OCI-LY7 (cell line): ENCODE data around the gene AUTS2. TPM values are rescaled to one million over a fixed set of nuclear protein-coding genes. Genes with fewer than 3 reads are reported as not detected.

Experiments used
- BruUV-seq: library from RNA; stranded (reverse); fragments of 400-500 nt; replicated peaks from 2 replicates; lab custom pipeline; 2021; lab: Mats Ljungman, UMichigan
- CTCF ChIA-PET: fragments of 300-600 bp; sonication (Branson Sonifier 250); formaldehyde crosslinking; loops from one replicate; lab custom pipeline; 2022; ENCODE audit warnings: antibody characterized with exemption; ENCODE audit not compliant: unreplicated experiment; lab: Charles Lee
- POLR2A ChIA-PET: fragments of 300-600 bp; sonication (Branson Sonifier 250); formaldehyde crosslinking; loops from one replicate; lab custom pipeline; 2022; ENCODE audit warnings: antibody characterized with exemption; lab: Charles Lee
- DNase-seq: peaks from one replicate; pipeline ENCODE4 v3.0.0-alpha.2; 2015; ENCODE audit warnings: low spot score
- H2AFZ ChIP-seq: fragments of 200-600 bp; sonication (generic), shearing (Covaris generic); 2 replicates; pipeline ENCODE4 v1.6.1; 2014; ENCODE audit warnings: mild to moderate bottlenecking, antibody characterized with exemption, low read length, moderate library complexity
- H3K27ac ChIP-seq: fragments of 200-600 bp; sonication (generic); 2 replicates; pipeline ENCODE4 v1.5.1; 2014; ENCODE audit warnings: mixed run types, low read depth, mild to moderate bottlenecking, moderate library complexity, low read length, inconsistent platforms; ENCODE audit not compliant: poor library complexity, severe bottlenecking
- H3K36me3 ChIP-seq: fragments of 200-600 bp; sonication (generic); 2 replicates; pipeline ENCODE4 v1.6.1; 2014; ENCODE audit warnings: mild to moderate bottlenecking, antibody characterized with exemption, low read length, moderate library complexity, mixed read lengths; ENCODE audit not compliant: insufficient read depth
- H3K4me1 ChIP-seq: fragments of 200-600 bp; sonication (generic); 2 replicates; pipeline ENCODE4 v1.5.1; 2014; ENCODE audit warnings: mild to moderate bottlenecking, low read length; ENCODE audit not compliant: insufficient read depth, poor library complexity, severe bottlenecking
- H3K4me2 ChIP-seq: fragments of 200-600 bp; sonication (generic); 2 replicates; pipeline ENCODE4 v1.6.1; 2014; ENCODE audit warnings: mild to moderate bottlenecking, low read length
- H3K4me3 ChIP-seq: fragments of 200-600 bp; sonication (generic); 2 replicates; pipeline ENCODE4 v1.5.1; 2014; ENCODE audit warnings: mild to moderate bottlenecking, low read depth, low read length; ENCODE audit not compliant: poor library complexity, severe bottlenecking
- H3K79me2 ChIP-seq: fragments of 200-600 bp; sonication (generic); 2 replicates; pipeline ENCODE4 v1.6.1; 2016; ENCODE audit warnings: low read depth, mild to moderate bottlenecking, low read length, moderate library complexity, mixed read lengths; ENCODE audit not compliant: insufficient read depth
- H3K9me2 ChIP-seq: fragments of 200-600 bp; sonication (generic); 2 replicates; pipeline ENCODE4 v1.6.1; 2016; ENCODE audit warnings: mild to moderate bottlenecking, low read length, mixed read lengths; ENCODE audit not compliant: insufficient read depth
- H3K9me3 ChIP-seq: fragments of 200-600 bp; sonication (generic); 2 replicates; pipeline ENCODE4 v1.6.1; 2014; ENCODE audit warnings: mild to moderate bottlenecking, mixed run types, low read length, mixed read lengths
- H4K20me1 ChIP-seq: fragments of 200-600 bp; sonication (generic); 2 replicates; pipeline ENCODE4 v1.6.1; 2014; ENCODE audit warnings: mild to moderate bottlenecking, antibody characterized with exemption, low read length, moderate library complexity, mixed read lengths; ENCODE audit not compliant: insufficient read depth
- EZH2phosphoT487 ChIP-seq: fragments of 200-600 bp; sonication (generic); IDR thresholded peaks from 2 replicates; pipeline ENCODE4 v1.6.1; 2018; ENCODE audit warnings: low read depth, borderline replicate concordance, mild to moderate bottlenecking, mixed run types, antibody characterized with exemption, low read length, moderate library complexity, mixed read lengths
- intact Hi-C: fragments of 100-400 bp; cut with micrococcal nuclease; formaldehyde crosslinking; loops from one replicate; pipeline ENCODE4 v1.10.0; 2022; ENCODE audit not compliant: unreplicated experiment
- total RNA-seq, 2 experiments: library from RNA; depleted of rRNA in 1 of 2; stranded (reverse); fragments of >200 nt in 1 of 2; shearing (Covaris generic) in 1 of 2; gene quantifications; 2 replicates each; pipeline ENCODE4 v1.2.3, GENCODE V29; 2014 to 2022
- TF ChIP-seq, protein P1 (sequence below): fragments of 200-600 bp; sonication (generic); conservative IDR thresholded peaks from 2 replicates; pipeline ENCODE4 v1.5.1; 2014; ENCODE audit warnings: mild to moderate bottlenecking, antibody characterized with exemption, low read length, moderate library complexity, mixed read lengths

Gene AUTS2
- total RNA-seq, 2 experiments from 2014 or later = 37.9 to 78.5 TPM

DNA sequence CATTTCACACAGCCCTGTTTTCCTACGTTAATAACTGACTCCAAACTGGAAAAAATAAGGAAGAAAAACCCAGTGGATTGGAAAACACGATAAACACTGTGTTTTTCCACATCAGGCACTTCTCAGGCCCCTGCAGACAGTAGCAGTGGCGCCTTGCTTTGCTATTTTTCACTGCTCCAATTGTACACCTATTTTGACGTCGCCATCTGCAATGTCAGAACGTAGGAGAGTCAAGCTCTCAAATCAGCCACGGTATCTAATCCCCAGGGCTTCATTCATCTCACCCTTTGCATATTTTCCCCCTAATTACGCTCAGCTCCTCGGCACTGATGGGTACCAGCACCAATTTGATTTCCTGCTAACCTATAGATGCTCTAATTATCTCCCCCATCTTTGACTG, 1195.5 kb downstream of the AUTS2 start:
- no peak overlapping the region for H2AFZ ChIP-seq
- peaks cover 16% of the 10 kb centered on the region; the same call in 1 of the 2 replicates for H3K36me3 ChIP-seq
- no peak overlapping the region for H3K4me2 ChIP-seq
- no peak overlapping the region for H3K27ac ChIP-seq
- CTCF ChIA-PET = no interaction called here
- no peaks in the 10 kb centered on the region for H3K9me3 ChIP-seq
- H3K9me2 ChIP-seq = no peaks in the 10 kb centered on the region
- H3K4me1 ChIP-seq = no peaks in the 10 kb centered on the region
- H3K79me2 ChIP-seq = no peaks in the 10 kb centered on the region
- TF ChIP-seq EZH2phosphoT487 = no peak
- TF ChIP-seq, protein P1, sequence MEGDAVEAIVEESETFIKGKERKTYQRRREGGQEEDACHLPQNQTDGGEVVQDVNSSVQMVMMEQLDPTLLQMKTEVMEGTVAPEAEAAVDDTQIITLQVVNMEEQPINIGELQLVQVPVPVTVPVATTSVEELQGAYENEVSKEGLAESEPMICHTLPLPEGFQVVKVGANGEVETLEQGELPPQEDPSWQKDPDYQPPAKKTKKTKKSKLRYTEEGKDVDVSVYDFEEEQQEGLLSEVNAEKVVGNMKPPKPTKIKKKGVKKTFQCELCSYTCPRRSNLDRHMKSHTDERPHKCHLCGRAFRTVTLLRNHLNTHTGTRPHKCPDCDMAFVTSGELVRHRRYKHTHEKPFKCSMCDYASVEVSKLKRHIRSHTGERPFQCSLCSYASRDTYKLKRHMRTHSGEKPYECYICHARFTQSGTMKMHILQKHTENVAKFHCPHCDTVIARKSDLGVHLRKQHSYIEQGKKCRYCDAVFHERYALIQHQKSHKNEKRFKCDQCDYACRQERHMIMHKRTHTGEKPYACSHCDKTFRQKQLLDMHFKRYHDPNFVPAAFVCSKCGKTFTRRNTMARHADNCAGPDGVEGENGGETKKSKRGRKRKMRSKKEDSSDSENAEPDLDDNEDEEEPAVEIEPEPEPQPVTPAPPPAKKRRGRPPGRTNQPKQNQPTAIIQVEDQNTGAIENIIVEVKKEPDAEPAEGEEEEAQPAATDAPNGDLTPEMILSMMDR = no peak
- no TSS peak for BruUV-seq
- DNase-seq = no peak
- intact Hi-C loops = no loop called here
- POLR2A ChIA-PET = no interaction called here
- no peaks in the 10 kb centered on the region for H4K20me1 ChIP-seq
- H3K4me3 ChIP-seq = no peak overlapping the region

DNA sequence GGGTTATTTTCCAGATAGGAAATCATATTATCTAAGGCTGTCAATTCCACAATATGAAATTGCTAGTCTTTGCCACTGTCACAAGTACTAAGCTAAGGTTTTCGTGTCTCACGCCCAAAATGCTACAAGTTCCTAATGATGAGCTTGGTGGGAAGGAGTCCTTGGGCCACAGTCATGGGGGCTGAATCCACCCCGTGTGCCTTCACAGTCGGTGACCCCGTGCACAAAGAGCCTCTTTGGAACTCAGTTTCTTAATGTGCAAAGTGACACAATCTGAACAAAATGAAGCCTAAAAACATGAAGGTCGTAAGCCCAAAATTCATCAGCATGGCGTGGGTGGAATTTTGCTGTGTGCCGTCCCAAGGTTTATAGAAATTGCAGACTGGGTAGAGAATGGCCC, 1196.7 kb downstream of the AUTS2 start:
- Histone ChIP-seq H4K20me1 (no peaks in the 10 kb centered on the region), H3K36me3 (peaks cover 16% of the 10 kb centered on the region; the same call in 1 of the 2 replicates), H2AFZ (no peak overlapping the region), H3K4me2 (no peak overlapping the region), H3K4me3 (no peak overlapping the region), H3K79me2 (no peaks in the 10 kb centered on the region), H3K4me1 (no peaks in the 10 kb centered on the region), H3K9me2 (no peaks in the 10 kb centered on the region), H3K27ac (no peak overlapping the region), H3K9me3 (no peaks in the 10 kb centered on the region)
- CTCF ChIA-PET = no interaction called here
- DNase-seq = no peak
- TF ChIP-seq, protein P1 = no peak
- no peak for TF ChIP-seq EZH2phosphoT487
- POLR2A ChIA-PET = no interaction called here
- no TSS peak for BruUV-seq
- intact Hi-C loops = no loop called here

DNA sequence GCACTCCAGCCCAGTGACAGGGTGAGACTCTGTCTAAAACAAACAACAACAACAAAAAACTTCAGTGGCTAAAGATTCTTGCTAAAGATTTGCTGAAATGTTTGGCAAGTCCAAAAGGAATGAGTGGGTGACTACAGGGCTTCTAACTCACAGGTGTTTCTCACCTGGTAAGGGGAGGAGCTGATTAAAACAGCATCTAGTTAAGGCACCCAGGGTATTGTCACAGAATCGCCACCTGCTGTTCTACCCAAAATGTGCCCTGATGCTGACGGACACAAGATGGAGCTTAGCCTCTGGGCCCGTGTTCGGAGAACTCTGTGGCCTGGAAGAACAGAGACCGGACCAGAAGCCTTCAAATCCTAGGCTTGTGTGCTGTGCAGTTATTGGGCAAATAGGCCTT, 1197.7 kb downstream of the AUTS2 start:
- no peak overlapping the region for H3K27ac ChIP-seq
- no peak for TF ChIP-seq EZH2phosphoT487
- TF ChIP-seq, protein P1 = no peak
- DNase-seq = no peak
- POLR2A ChIA-PET = no interaction called here
- H3K36me3 ChIP-seq = peaks cover 12% of the 10 kb centered on the region; the same call in 1 of the 2 replicates
- intact Hi-C loops = no loop called here
- H3K9me2 ChIP-seq = no peaks in the 10 kb centered on the region
- no peaks in the 10 kb centered on the region; the same call in 1 of the 2 replicates for H3K9me3 ChIP-seq
- CTCF ChIA-PET = no interaction called here
- no TSS peak for BruUV-seq
- no peak overlapping the region for H3K4me2 ChIP-seq
- H4K20me1 ChIP-seq = no peaks in the 10 kb centered on the region
- H3K4me1 ChIP-seq = no peaks in the 10 kb centered on the region
- no peaks in the 10 kb centered on the region for H3K79me2 ChIP-seq
- no peak overlapping the region for H3K4me3 ChIP-seq
- no peak overlapping the region for H2AFZ ChIP-seq
